ENCODE measurements around the gene CWC27.

Gene CWC27, protein sequence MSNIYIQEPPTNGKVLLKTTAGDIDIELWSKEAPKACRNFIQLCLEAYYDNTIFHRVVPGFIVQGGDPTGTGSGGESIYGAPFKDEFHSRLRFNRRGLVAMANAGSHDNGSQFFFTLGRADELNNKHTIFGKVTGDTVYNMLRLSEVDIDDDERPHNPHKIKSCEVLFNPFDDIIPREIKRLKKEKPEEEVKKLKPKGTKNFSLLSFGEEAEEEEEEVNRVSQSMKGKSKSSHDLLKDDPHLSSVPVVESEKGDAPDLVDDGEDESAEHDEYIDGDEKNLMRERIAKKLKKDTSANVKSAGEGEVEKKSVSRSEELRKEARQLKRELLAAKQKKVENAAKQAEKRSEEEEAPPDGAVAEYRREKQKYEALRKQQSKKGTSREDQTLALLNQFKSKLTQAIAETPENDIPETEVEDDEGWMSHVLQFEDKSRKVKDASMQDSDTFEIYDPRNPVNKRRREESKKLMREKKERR

DNA sequence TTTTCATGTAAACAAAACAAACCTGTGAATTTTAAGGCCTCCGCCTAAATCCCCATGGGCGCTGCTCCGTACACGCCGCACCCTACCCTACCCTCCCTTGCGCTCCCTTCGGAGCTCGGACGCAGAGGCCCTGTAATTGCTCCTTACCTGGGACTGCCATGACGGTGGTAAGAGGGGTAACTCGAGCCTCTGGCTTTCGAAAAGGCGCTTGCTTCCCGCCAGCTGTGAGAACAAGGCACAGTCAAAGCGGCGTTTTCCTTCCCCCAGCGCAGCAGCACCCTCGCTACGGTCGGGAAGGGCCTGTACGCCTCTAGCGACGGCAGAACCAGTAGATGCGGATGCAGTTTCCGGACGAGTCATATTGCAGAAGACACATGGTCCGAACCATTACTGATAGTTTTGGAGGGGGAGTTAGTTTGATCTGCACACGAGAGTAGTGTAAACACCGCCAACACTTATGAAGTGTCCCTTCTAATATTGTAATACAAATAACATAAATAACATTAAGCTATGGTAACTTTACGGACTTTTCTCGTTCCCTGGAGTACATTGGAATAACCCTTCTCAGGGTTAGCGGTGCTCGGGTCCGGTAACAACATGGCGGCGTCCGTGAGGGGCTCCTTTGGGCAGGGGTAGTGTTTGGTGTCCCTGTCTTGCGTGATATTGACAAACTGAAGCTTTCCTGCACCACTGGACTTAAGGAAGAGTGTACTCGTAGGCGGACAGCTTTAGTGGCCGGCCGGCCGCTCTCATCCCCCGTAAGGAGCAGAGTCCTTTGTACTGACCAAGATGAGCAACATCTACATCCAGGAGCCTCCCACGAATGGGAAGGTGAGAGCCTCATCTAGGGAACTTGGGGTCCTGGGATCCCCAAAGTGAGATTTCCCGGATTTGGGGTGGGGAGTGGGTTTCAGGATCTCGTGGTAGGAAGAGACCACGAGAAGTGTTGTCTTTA, at the start of gene CWC27, which contains the start of gene SREK1IP1:
CWC27 (plus strand) TSS at position 573 of the 955 bp plus-strand sequence; CDS start at position 790, 217 bp downstream.
SREK1IP1 (minus strand) TSS at position 334 of the 955 bp plus-strand sequence; CDS start at position 160, 174 bp downstream.
- DNase-seq = peak; percentile 76

GRCh38 chr5:64722588-64722987, 46.1 kb upstream of the CWC27 start:
- no peak for DNase-seq

DNA sequence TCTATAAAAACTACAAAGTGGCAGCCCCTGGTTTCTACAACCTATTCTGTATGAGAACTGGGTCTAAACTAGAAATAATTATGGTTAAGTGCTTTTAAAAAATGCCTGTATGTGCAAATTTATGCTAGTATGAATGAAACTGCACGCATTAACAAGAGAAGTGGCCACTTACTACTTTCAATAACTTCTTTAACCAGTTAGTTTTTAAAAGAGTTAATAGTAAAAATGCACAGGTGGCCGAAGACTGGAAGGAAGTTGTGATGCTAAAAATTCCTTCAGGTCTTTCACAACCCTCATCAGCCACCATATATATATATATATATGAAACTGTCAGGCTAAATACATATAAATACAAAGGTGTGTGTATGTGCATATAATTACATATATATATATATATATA, 41.6 kb upstream of the CWC27 start:
- no peak for DNase-seq

GRCh38 chr5:64742411-64742810, 26.3 kb upstream of the CWC27 start:
- DNase-seq = no peak

- no peak for DNase-seq
These were observed 25.9 kb upstream of the CWC27 start for GRCh38 chr5:64742821-64743220.

DNA sequence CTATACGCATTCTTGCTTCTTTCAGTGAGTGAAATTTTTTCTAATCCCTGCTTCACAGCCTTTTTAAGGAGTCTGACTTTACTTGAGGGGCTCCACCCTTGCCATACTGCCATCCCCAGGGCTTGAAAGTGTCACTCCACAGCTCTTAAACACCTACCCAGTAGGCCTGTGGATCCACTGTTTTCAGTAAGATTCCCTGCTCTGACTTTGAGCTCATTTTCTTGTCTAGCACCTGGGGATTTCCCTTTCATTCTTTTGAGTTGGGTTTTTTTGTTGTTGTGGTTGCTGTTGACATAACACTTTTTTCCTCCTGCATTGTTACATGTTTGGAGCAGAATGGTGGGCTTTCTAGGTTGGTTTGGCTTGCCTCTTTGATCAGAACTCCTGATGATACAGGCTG, 23.8 kb upstream of the CWC27 start:
- DNase-seq = no peak

GRCh38 chr5:64746446-64746845, 22.3 kb upstream of the CWC27 start:
- no peak for DNase-seq

GRCh38 chr5:64749385-64749784, 19.3 kb upstream of the CWC27 start:
- no peak for DNase-seq

DNA sequence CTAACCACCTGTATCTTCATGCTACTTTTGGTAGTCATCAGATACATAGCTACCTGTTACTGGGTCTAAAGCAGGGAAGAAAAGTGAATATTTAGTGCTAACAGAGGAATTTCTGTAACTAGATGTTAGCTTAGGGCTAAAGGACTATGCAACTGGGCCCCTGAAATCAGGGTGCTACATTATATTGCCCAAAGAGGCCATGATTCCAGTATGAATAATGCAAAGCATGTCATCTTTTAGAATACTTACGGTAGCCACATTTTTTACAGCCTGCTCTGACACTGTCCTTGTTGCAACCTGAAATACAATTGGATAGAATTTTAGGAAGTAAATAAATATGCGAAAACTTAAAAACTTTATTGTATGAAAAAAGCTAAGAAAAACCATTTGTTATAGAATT, 14.7 kb upstream of the CWC27 start:
- no peak for DNase-seq

- DNase-seq = no peak
These were observed 9.8 kb upstream of the CWC27 start for GRCh38 chr5:64758901-64759300.

GRCh38 chr5:64759960-64760660, 8.6 kb upstream of the CWC27 start:
- no peak for DNase-seq

DNA sequence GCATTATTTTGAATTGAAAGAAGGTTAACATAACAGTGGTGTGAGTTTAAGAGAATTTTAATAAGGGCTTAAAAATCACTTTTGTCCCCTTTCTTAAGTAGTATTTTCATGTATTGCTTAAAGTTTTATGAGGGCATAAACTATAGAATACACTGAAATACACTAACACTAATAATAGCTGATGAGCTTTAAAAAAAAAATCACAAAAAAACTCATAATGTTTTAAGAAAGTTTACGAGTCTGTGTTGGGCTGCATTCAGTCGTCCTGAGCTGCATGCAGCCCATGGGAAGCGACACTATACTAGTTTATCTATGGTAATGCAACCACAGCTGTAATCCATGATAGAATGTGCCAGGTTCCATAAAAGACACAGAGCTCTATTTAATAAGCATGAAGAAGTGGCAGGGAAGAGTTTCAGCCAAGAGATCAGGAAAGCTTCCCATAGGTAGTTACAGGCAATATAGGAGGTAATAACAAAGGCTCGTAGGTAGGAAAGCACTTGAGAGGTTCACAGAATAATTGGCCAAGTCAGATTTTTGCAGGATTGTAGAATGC, 4.7 kb upstream of the CWC27 start:
- no peak for DNase-seq

DNA sequence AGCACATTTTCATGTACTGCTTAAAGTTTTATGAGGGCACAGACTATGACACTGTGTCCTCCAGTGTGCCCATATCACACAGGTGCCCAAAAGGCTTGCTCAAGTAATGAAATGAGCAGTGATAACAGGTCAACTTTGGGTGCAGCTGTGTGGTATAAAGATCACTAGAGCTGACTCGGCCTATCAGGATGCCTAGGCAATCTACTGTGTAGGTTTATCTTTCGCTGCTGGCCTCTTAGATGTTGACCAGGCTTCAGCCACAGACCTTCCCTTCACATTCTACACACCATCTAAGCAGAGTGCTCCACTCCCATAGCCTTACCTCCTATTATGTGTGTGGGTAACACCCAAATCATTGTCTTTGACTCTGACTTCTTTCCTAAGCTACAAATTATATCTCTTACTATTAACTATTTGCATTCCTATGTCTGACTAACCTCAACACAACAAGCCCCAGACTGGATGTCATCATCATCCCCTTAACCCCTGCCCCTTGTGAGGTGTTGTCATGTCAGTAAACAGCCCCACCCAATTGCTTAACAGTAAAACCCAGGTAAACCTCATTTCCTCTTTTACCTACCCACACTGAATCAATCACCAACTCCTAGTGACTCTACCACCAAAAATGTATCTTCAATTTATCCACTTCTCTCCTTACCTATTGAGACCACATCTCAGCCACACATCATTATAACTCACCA, 2.8 kb upstream of the CWC27 start:
- DNase-seq = no peak

DNA sequence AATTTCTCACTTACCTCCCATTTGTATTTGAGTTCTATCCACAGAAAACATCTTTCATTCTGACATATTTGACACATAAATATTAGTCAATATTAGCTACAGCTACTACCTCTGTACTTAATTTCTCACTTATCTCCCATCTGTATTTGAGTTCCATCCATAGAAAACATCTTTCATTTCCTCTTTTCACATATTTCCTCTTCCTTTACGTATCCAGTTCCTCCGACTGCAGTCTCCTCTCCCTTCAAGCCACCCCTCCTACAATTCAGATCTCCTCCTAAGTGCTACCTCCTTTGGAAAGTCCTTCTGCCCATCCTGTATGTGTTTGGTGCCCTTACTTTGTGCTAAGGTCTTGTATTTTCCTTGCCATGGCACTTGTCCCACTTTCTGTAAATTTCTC, 1.8 kb upstream of the CWC27 start:
- no peak for DNase-seq

DNA sequence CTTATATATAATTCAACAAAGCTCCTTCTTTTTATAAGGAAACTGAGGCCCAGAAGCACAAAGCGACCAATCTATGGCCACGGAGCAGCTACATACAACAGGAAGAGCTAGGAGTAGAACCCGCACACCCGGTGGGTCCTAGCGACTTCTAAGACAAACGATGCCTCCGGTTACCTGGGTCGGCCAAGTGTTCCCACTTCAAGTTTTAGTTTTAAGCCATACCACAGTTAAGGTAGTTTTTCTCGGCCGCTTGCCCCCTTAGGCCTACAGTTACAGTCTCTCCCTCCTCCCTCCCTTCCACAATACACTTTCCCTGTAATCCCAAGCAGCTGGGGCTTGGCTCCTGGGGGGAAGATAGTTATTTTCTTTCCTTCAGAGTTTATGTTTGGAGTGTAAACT, 772 bp upstream of the CWC27 start:
- no peak for DNase-seq

- no peak for DNase-seq
These were observed 1.1 kb downstream of the CWC27 start for GRCh38 chr5:64769855-64770254.

- DNase-seq = no peak
These were observed 3.0 kb downstream of the CWC27 start for GRCh38 chr5:64771736-64772135.

DNA sequence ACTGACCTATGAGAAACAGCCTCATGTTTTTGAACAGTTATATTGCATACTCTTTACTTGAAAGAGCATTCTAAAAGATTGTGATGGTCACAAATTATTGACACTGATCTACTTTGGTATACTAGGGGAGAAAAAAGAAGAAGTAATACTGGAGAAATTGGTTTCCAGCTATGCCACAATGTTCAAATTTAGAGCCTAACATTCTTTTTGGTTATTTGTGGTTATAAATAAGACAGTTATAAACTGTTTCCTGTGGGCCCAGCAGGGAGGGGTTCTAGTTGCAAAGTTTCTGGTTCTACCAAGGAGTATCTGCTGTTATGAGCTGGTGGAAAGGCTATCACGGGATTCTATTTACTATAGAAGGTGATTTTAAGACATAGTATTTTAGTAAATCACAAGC, 4.8 kb downstream of the CWC27 start:
- DNase-seq = no peak

- DNase-seq = no peak
These were observed 6.6 kb downstream of the CWC27 start for GRCh38 chr5:64775291-64775690.

- no peak for DNase-seq
These were observed 15.8 kb downstream of the CWC27 start for GRCh38 chr5:64784451-64785025.

DNA sequence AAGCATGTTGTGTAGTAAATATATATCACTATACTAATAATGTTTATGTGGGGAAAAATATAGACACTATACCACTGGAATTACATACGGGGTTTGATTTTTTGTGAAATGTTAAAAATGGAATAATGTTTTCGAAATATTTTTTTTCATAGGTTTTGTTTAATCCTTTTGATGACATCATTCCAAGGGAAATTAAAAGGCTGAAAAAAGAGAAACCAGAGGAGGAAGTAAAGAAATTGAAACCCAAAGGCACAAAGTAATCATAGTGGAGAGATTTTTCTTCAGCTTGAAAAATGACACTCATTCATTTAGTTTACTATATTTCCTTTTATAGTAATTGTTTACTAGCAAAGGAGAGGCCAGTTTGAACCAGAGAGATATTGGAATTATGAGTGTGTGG, 17.6 kb downstream of the CWC27 start:
- no peak for DNase-seq

DNA sequence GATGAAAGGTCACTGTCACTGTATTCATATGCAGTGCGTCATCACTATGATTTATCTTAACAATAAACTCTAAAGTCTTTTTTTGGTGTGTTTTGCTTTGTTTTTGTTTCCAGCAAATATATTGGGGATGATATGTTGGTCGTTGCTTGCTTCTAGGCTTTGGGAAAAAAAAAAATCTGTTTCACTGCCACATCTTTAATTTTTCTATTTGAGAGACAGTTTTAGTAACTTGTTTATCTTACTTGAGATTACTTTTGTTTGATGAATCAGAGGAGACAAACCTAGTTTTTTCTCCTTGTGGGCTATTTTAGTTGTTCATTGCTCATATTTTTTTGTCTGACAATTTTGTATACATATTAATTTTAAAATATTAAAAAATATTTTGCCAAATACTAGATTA, 19.4 kb downstream of the CWC27 start:
- no peak for DNase-seq
